Activated T-helper 2 cell treated with anti-CD3 and anti-CD28 coated beads, Interferon-gamma antibody, Interleukin-2, Interleukin-4, amounts not matched to agents 10 μg/mL and 5 μg/mL and 100 μg/mL, durations not matched to agents 14 hours and 24 hours and 36 hours (primary cell): ENCODE results near the gene NOMO2. TPM values are rescaled to one million over a fixed set of nuclear protein-coding genes. Genes with fewer than 3 reads are reported as not detected.
"Not testable (repeated sequence)": the region's sequence is repeated elsewhere in the genome, so short reads cannot be mapped to it uniquely, and the experiment has no call there.

Experiments
- DNase-seq: peaks from one replicate; pipeline ENCODE4 v3.0.0; 2021; ENCODE audit warnings: low spot score
- H3K27ac Mint-ChIP-seq: one replicate; pipeline ENCODE4 v1.8.0; 2021; ENCODE audit warnings: mixed read lengths
- H3K27me3 Mint-ChIP-seq: one replicate; pipeline ENCODE4 v1.8.0; 2021; ENCODE audit warnings: low read depth, mixed read lengths
- H3K36me3 Mint-ChIP-seq: one replicate; pipeline ENCODE4 v1.8.0; 2021; ENCODE audit warnings: low read depth, mixed read lengths
- H3K4me1 Mint-ChIP-seq: one replicate; pipeline ENCODE4 v1.8.0; 2021; ENCODE audit warnings: low read depth, mixed read lengths
- H3K4me3 Mint-ChIP-seq: one replicate; pipeline ENCODE4 v1.8.0; 2021; ENCODE audit warnings: low read depth, mild to moderate bottlenecking, moderate library complexity, mixed read lengths
- H3K9me3 Mint-ChIP-seq: one replicate; pipeline ENCODE4 v1.8.0; 2021; ENCODE audit warnings: mixed read lengths
- intact Hi-C: fragments of 100-400 bp; cut with micrococcal nuclease; formaldehyde crosslinking; loops from one replicate; pipeline ENCODE4 v1.15.1; 2023
- total RNA-seq: library from RNA; stranded (reverse); gene quantifications from 2 replicates; pipeline ENCODE4 v1.2.3, GENCODE V29; 2022

Gene NOMO2
- total RNA-seq, 1 donor from 2014 or later: 120 TPM

- H3K27me3 Mint-ChIP-seq, intact Hi-C loops, H3K36me3 Mint-ChIP-seq, H3K27ac Mint-ChIP-seq, H3K9me3 Mint-ChIP-seq, DNase-seq, H3K4me3 Mint-ChIP-seq, H3K4me1 Mint-ChIP-seq: not testable (repeated sequence)
These were observed 35.4 kb downstream of the NOMO2 start for GRCh38 chr16:18526547-18526946.

DNA sequence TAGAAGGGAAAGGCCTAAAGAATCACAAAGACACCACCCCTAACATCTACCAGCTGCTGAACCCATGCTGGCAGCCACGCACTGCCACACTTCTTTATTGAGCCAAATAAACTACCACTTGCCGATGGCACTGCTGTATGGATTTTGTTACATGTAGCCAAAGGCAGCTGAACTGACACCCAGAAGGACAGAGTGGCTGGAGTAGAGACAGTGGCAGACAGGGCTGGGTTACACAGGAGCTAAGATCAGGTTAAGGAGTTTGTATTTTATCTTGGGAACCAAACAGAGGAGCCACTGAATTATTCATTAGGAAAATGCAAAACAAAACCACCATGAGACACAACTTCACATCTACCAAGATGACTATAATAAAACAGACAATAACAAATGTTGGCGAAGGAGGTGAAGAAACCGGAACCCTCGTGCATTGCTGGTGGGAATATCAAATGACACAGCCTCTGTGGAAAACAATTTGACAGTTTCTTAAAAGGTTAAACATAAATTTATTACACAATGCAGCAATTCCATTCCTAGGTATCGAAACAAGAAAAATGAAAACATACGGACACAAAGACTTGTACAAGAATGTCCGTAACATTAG lies 35.9 kb downstream of the NOMO2 start:
- intact Hi-C loops, H3K9me3 Mint-ChIP-seq, DNase-seq, H3K36me3 Mint-ChIP-seq, H3K4me3 Mint-ChIP-seq, H3K27ac Mint-ChIP-seq, H3K4me1 Mint-ChIP-seq, H3K27me3 Mint-ChIP-seq: not testable (repeated sequence)

GRCh38 chr16:18522637-18523036 lies 39.3 kb downstream of the NOMO2 start:
- H3K4me1 Mint-ChIP-seq, DNase-seq, intact Hi-C loops, H3K27ac Mint-ChIP-seq, H3K4me3 Mint-ChIP-seq, H3K27me3 Mint-ChIP-seq, H3K9me3 Mint-ChIP-seq, H3K36me3 Mint-ChIP-seq: not testable (repeated sequence)

DNA sequence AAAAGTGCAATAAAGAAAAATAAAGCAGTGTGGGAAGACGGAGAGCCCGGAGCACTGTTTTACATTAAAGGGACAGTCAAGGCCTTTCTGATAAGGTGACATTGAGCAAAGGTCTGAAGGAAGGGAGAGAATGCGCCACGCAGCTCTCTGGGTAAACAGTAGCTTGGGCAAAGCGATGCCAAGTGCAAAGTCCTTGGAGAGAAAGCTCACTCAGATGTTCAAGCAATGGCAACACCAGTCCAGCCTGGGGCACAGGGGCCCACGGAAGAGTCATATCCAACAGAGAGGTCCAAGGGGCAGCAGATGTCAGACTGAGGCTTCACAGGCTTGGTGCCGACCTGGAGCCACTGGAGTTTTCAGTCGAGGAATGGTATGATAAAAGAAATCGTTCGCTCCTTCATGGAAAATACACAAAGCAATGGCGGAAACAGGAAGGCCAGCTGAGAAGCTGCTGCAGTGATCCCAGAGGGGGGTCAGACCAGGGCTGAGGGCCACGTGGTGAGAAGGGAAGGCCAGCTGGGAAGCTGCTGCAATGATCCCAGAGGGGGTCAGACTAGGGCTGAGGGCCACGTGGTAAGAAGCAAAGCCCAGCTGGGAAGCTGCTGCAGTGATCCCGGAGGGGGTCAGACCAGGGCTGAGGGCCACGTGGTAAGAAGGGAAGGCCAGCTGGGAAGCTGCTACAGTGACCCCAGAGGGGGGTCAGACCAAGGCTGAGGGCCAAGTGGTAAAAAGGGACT lies 40.3 kb downstream of the NOMO2 start:
- intact Hi-C loops, H3K27me3 Mint-ChIP-seq, H3K36me3 Mint-ChIP-seq: not testable (repeated sequence)

DNA sequence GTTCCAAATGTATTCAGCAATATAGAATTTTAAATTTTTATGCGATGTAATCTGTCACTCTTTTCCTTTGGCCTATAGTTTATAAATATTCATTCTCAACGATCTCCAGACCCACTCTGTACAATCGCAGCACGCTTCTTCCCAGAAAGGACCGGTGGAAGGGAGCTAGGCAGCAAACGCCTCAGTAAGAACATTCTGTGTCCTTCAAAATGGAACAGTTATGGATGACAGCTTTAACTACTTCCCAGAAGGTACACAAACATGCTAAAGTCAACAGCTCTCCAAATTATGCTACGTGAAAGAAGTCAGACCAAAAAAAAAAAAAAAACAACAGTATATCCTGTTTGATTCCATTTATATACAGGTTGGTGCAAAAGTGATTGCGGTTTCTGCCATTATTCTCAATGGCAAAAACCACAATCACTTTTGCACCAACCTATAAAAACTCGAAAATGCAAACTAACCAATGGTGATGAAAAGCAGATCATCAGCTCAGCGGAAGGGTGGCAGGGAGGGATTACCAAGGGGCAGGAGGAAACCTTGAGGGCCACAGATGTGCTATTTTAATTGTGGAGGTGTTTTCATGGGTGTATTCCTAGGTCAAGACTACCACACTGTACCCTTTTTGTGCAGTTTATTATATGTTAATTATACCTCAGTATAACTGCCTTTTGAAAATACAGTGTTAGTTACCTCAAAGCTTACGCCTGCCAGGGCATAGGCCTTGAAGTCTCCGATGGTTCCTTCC lies 43.2 kb downstream of the NOMO2 start:
- H3K9me3 Mint-ChIP-seq, DNase-seq, H3K36me3 Mint-ChIP-seq, H3K4me3 Mint-ChIP-seq, H3K4me1 Mint-ChIP-seq, H3K27ac Mint-ChIP-seq, H3K27me3 Mint-ChIP-seq, intact Hi-C loops: not testable (repeated sequence)

More for the DNA sequence above, 40.3 kb downstream of the NOMO2 start:
- not testable (repeated sequence) for H3K9me3 Mint-ChIP-seq, H3K27ac Mint-ChIP-seq, H3K4me3 Mint-ChIP-seq, DNase-seq, H3K4me1 Mint-ChIP-seq

DNA sequence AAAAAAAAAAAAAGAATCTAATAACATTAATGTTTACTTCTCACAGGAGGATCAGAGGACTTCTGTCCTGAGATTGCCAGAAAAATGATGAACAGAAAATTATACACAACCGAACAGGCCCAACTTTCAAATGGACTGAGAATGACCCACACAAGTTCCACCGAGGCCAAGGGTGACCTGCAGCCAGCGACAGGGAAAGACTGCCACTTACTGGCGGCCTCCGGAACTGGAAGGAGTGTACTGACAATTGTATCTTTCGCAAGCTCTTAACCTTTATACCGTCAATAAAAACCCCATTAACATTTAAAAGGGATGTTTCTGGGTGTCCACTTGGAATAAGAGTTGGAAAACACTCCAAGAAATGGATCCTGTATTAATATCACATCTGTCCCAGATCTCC lies 63.5 kb downstream of the NOMO2 start:
- intact Hi-C loops, H3K9me3 Mint-ChIP-seq, H3K27me3 Mint-ChIP-seq, H3K36me3 Mint-ChIP-seq, H3K4me1 Mint-ChIP-seq, DNase-seq, H3K27ac Mint-ChIP-seq, H3K4me3 Mint-ChIP-seq: not testable (repeated sequence)

GRCh38 chr16:18497032-18497431 lies 64.9 kb downstream of the NOMO2 start:
- DNase-seq, H3K27me3 Mint-ChIP-seq, H3K4me1 Mint-ChIP-seq, H3K9me3 Mint-ChIP-seq, H3K36me3 Mint-ChIP-seq, intact Hi-C loops, H3K4me3 Mint-ChIP-seq, H3K27ac Mint-ChIP-seq: not testable (repeated sequence)

DNA sequence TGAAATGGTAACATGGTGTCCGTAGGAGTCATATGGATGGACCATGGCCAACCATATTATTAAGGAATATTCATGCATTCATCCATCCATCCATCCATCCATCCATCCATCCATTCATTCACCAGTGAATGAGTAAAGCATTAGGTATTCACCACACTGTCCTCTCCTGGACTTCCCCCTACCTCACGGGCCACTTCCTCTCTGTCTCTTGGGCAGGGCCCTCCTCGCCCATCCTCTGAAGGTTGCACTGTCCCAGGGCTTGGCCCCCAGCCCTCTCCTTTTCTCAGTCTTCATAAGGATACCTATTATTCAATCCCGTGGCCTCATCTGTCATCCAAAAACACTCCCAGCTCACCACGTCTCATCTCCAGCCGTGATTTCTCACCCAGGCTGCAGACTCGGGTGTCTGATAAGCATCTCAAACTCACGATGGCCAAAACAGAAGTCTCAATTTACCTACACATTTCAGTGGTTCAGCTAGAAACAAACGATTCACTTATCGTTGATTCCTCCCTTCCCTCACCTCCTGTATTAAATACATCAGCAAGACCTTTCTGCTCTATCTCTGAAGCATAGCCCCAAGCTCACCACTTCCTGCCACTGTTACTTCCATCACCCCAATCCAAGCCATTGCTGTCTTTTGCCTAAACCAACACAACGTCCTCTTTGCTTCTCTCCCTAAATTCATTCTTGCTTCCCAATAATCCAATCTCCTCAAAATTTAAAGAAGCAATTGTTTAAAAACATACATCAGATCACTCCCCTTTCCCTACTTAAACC lies 69.6 kb downstream of the NOMO2 start:
- H3K27ac Mint-ChIP-seq, H3K9me3 Mint-ChIP-seq, H3K4me3 Mint-ChIP-seq, intact Hi-C loops, H3K4me1 Mint-ChIP-seq, H3K27me3 Mint-ChIP-seq, DNase-seq, H3K36me3 Mint-ChIP-seq: not testable (repeated sequence)

- H3K9me3 Mint-ChIP-seq, intact Hi-C loops, DNase-seq, H3K27me3 Mint-ChIP-seq, H3K36me3 Mint-ChIP-seq, H3K4me3 Mint-ChIP-seq, H3K27ac Mint-ChIP-seq, H3K4me1 Mint-ChIP-seq: not testable (repeated sequence)
These were observed 125.9 kb downstream of the NOMO2 start for GRCh38 chr16:18436025-18436424.

- intact Hi-C loops, H3K36me3 Mint-ChIP-seq, H3K27ac Mint-ChIP-seq, DNase-seq, H3K4me1 Mint-ChIP-seq, H3K27me3 Mint-ChIP-seq, H3K4me3 Mint-ChIP-seq, H3K9me3 Mint-ChIP-seq: not testable (repeated sequence)
These were observed 146.1 kb downstream of the NOMO2 start for GRCh38 chr16:18415827-18416226.

DNA sequence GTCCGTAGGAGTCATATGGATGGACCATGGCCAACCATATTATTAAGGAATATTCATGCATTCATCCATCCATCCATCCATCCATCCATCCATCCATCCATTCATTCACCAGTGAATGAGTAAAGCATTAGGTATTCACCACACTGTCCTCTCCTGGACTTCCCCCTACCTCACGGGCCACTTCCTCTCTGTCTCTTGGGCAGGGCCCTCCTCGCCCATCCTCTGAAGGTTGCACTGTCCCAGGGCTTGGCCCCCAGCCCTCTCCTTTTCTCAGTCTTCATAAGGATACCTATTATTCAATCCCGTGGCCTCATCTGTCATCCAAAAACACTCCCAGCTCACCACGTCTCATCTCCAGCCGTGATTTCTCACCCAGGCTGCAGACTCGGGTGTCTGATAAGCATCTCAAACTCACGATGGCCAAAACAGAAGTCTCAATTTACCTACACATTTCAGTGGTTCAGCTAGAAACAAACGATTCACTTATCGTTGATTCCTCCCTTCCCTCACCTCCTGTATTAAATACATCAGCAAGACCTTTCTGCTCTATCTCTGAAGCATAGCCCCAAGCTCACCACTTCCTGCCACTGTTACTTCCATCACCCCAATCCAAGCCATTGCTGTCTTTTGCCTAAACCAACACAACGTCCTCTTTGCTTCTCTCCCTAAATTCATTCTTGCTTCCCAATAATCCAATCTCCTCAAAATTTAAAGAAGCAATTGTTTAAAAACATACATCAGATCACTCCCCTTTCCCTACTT lies 152.2 kb downstream of the NOMO2 start:
- H3K4me1 Mint-ChIP-seq, H3K4me3 Mint-ChIP-seq, H3K9me3 Mint-ChIP-seq, H3K27ac Mint-ChIP-seq, H3K36me3 Mint-ChIP-seq, DNase-seq, intact Hi-C loops, H3K27me3 Mint-ChIP-seq: not testable (repeated sequence)

DNA sequence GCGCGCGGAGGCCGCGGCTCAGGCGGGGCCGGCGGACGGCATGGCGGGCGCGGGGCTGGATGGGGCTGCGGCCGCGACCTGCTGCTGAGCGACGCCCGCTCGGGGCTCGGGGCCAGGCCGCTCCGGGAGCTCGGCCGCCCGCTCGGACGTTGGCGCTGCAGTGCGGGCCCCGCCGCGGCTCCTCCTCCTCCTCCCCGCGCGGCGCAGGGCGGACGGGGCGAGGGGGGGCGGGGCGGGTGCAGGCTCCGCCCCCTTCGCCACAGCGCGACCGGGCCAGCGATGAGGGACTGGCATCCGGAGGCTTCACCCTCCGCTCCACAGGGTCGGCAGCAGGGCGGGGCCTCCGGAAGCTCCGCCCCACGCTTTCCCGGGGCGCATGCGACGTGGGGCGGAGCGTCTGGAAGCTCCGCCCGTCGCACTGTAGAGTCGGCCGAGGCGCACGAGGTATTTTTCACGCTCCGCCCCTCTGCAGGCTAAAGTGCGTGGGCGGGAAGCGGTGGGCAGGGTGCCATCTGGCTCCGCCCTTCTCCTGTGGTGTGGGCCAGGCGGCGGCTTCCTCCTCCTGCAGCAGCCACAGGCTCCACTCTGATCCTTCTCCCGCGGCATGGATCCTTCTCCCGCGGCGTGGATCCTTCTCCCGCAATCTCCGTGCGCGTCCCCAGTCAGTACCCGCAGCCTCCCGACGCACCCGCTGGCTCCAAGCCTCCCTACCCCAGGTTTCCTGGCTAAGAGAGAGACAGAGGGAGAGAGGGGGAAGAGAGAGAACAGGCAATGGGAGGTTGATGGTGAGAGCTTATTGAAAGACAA lies 159.8 kb downstream of the NOMO2 start:
- intact Hi-C loops: not testable (repeated sequence)

More for the DNA sequence above, 159.8 kb downstream of the NOMO2 start:
- not testable (repeated sequence) for H3K4me3 Mint-ChIP-seq, DNase-seq, H3K27ac Mint-ChIP-seq, H3K36me3 Mint-ChIP-seq, H3K4me1 Mint-ChIP-seq, H3K9me3 Mint-ChIP-seq, H3K27me3 Mint-ChIP-seq
